ENCODE results near the gene CIT. TPM values are rescaled to one million over a fixed set of nuclear protein-coding genes. Genes with fewer than 3 reads are reported as not detected.

CIT gene
- polyA plus RNA-seq, 1 donor: 8.1 TPM

- DNase-seq (ENCODE audit: low read depth): peak; percentile 28
These were observed 73.7 kb downstream of the CIT start for GRCh38 chr12:119803381-119803791.

GRCh38 chr12:119802472-119802871 is 74.6 kb downstream of the CIT start:
- no peak for DNase-seq (ENCODE audit: low read depth)

GRCh38 chr12:119797090-119797489 is 80.0 kb downstream of the CIT start:
- no peak for DNase-seq (ENCODE audit: low read depth)

- no peak for DNase-seq (ENCODE audit: low read depth)
These were observed 80.8 kb downstream of the CIT start for GRCh38 chr12:119796292-119796691.

- no peak for DNase-seq (ENCODE audit: low read depth)
These were observed 85.7 kb downstream of the CIT start for GRCh38 chr12:119791453-119791852.

GRCh38 chr12:119788786-119789185 is 88.3 kb downstream of the CIT start:
- no peak for DNase-seq (ENCODE audit: low read depth)

GRCh38 chr12:119786539-119786938 is 90.6 kb downstream of the CIT start:
- no peak for DNase-seq (ENCODE audit: low read depth)

- no peak for DNase-seq (ENCODE audit: low read depth)
These were observed 92.4 kb downstream of the CIT start for GRCh38 chr12:119784673-119785072.

GRCh38 chr12:119783787-119784186 is 93.3 kb downstream of the CIT start:
- no peak for DNase-seq (ENCODE audit: low read depth)

GRCh38 chr12:119781804-119782203 is 95.3 kb downstream of the CIT start:
- no peak for DNase-seq (ENCODE audit: low read depth)

- no peak for DNase-seq (ENCODE audit: low read depth)
These were observed 96.2 kb downstream of the CIT start for GRCh38 chr12:119780786-119781434.

- DNase-seq (ENCODE audit: low read depth): no peak
These were observed 101.7 kb downstream of the CIT start for GRCh38 chr12:119775246-119775895.

GRCh38 chr12:119772431-119772830 is 104.7 kb downstream of the CIT start:
- DNase-seq (ENCODE audit: low read depth): no peak

- DNase-seq (ENCODE audit: low read depth): no peak
These were observed 107.0 kb downstream of the CIT start for GRCh38 chr12:119770146-119770545.

GRCh38 chr12:119762619-119763018 is 114.5 kb downstream of the CIT start:
- DNase-seq (ENCODE audit: low read depth): no peak

GRCh38 chr12:119758722-119759121 is 118.4 kb downstream of the CIT start:
- DNase-seq (ENCODE audit: low read depth): no peak

- no peak for DNase-seq (ENCODE audit: low read depth)
These were observed 118.9 kb downstream of the CIT start for GRCh38 chr12:119758234-119758633.

GRCh38 chr12:119751961-119752360 is 125.2 kb downstream of the CIT start:
- no peak for DNase-seq (ENCODE audit: low read depth)

GRCh38 chr12:119749666-119750065 is 127.5 kb downstream of the CIT start:
- no peak for DNase-seq (ENCODE audit: low read depth)

GRCh38 chr12:119748497-119748896 is 128.6 kb downstream of the CIT start:
- DNase-seq (ENCODE audit: low read depth): no peak

- no peak for DNase-seq (ENCODE audit: low read depth)
These were observed 131.0 kb downstream of the CIT start for GRCh38 chr12:119746169-119746568.

- DNase-seq (ENCODE audit: low read depth): no peak
These were observed 132.1 kb downstream of the CIT start for GRCh38 chr12:119744900-119745606.

- DNase-seq (ENCODE audit: low read depth): no peak
These were observed 134.4 kb downstream of the CIT start for GRCh38 chr12:119742700-119743099.
